BJ (cell line): Measurements from ENCODE around the gene C6orf141. TPM values are rescaled to one million over a fixed set of nuclear protein-coding genes. Genes with fewer than 3 reads are reported as not detected.

Source experiments
- CTCF ChIA-PET: fragments of 350-600 bp; formaldehyde crosslinking; extraction: SDS; loops from one replicate; lab custom pipeline; 2021; ENCODE audit warnings: antibody characterized with exemption, inconsistent platforms; lab: Yijun Ruan, JAX
- POLR2A ChIA-PET: fragments of 300-600 bp; sonication (Branson Sonifier 250); formaldehyde crosslinking; extraction: SDS; loops from one replicate; lab custom pipeline; 2021; ENCODE audit warnings: antibody characterized with exemption; lab: Charles Lee
- DNase-seq: peaks from one replicate; pipeline ENCODE4 v3.0.0-alpha.2; 2011; ENCODE audit warnings: low read depth
- H3K27me3 ChIP-seq: 2 replicates; pipeline ENCODE4 v1.6.0; 2011; ENCODE audit warnings: low read length; ENCODE audit not compliant: control insufficient read depth, insufficient read depth
- H3K36me3 ChIP-seq: 2 replicates; pipeline ENCODE4 v1.5.1; 2011; ENCODE audit warnings: low read length; ENCODE audit not compliant: control insufficient read depth, insufficient read depth
- H3K4me3 ChIP-seq: 2 replicates; pipeline ENCODE4 v1.5.1; 2011; ENCODE audit warnings: low read depth, mild to moderate bottlenecking, control low read depth, low read length
- polyA plus RNA-seq: library from polyadenylated mRNA; depleted of rRNA; stranded (reverse); fragments of >200 nt; gene quantifications from 2 replicates; pipeline ENCODE4 v1.2.3, GENCODE V29; 2011
- TF ChIP-seq, protein P1 (sequence below): IDR thresholded peaks from 2 replicates; pipeline ENCODE4 v1.5.1; 2011; ENCODE audit warnings: low read depth, mild to moderate bottlenecking, control low read depth, inconsistent platforms, low read length, moderate library complexity; ENCODE audit not compliant: insufficient read depth

The C6orf141 gene
- polyA plus RNA-seq, 1 experiment = 0.22 TPM

- TF ChIP-seq, protein P1, sequence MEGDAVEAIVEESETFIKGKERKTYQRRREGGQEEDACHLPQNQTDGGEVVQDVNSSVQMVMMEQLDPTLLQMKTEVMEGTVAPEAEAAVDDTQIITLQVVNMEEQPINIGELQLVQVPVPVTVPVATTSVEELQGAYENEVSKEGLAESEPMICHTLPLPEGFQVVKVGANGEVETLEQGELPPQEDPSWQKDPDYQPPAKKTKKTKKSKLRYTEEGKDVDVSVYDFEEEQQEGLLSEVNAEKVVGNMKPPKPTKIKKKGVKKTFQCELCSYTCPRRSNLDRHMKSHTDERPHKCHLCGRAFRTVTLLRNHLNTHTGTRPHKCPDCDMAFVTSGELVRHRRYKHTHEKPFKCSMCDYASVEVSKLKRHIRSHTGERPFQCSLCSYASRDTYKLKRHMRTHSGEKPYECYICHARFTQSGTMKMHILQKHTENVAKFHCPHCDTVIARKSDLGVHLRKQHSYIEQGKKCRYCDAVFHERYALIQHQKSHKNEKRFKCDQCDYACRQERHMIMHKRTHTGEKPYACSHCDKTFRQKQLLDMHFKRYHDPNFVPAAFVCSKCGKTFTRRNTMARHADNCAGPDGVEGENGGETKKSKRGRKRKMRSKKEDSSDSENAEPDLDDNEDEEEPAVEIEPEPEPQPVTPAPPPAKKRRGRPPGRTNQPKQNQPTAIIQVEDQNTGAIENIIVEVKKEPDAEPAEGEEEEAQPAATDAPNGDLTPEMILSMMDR = no peak
- H3K4me3 ChIP-seq = no peak overlapping the region
- ChIA-PET CTCF (interaction anchor here (0.6 to 1.1 kb wide), 2 partner anchors 26 to 29 kb away, joined by 3 read pairs; no protein-coding TSS in a partner anchor), POLR2A (interaction anchor here (0.5 to 0.6 kb wide), 2 partner anchors 9 to 701 kb away, joined by 3 read pairs; no protein-coding TSS in a partner anchor)
- H3K36me3 ChIP-seq = no peaks in the 10 kb centered on the region
- no peaks in the 10 kb centered on the region for H3K27me3 ChIP-seq
- DNase-seq = no peak
Observed at GRCh38 chr6:49558238-49558637, 7.8 kb downstream of the C6orf141 start.

GRCh38 chr6:49563006-49563886, 12.8 kb downstream of the C6orf141 start:
- no peak for DNase-seq
- no peaks in the 10 kb centered on the region for H3K27me3 ChIP-seq
- no peak overlapping the region for H3K4me3 ChIP-seq
- TF ChIP-seq, protein P1 = no peak
- H3K36me3 ChIP-seq = no peaks in the 10 kb centered on the region
- ChIA-PET POLR2A (no interaction called here), CTCF (interaction anchor here (1.6 kb wide), 1 partner anchor 31 kb away, joined by 6 read pairs; no protein-coding TSS in a partner anchor)

DNA sequence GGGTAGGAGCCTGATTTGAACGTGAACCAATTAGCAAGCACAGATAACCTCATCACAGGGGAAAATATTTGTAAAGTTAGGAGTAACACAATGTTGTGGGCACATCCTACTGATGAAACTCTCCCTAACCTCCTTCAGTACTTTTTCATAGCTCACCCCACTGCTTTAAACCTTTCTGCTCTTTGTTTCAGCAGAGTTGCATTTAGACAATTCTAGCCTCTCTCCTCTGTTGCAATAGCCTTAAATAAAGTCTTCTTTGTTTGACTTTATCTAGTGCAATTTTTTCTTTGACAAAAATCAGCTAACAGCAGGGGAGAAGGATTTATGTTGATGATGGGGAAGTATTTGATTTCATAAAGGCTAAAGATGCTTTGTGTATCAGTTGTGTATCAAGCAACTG, 14.1 kb downstream of the C6orf141 start:
- POLR2A ChIA-PET = no interaction called here
- DNase-seq = no peak
- Histone ChIP-seq H3K27me3 (no peaks in the 10 kb centered on the region), H3K4me3 (no peak overlapping the region), H3K36me3 (no peaks in the 10 kb centered on the region)
- CTCF ChIA-PET = interaction anchor here (0.9 kb wide), 1 partner anchor 29 kb away, joined by 3 read pairs; no protein-coding TSS in a partner anchor
- TF ChIP-seq, protein P1 = no peak

DNA sequence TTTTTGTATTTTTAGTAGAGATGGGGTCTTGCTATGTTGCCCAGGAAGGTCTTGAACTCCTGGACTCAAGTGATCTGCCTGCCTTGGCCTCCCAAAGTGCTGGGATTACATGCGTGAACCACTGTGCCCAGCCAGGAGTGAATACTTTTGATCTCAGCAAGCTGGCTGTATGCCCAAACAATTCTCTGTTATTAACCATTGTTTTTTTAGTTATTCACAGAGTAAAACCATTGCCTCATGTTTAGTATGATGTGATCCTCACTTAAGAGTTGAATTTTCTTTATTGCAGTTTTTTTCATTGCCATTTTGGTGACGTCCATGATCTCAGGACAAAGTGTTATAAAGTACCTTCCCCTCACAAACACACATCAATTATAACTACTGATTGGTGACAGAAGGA, 14.8 kb downstream of the C6orf141 start:
- POLR2A ChIA-PET = no interaction called here
- H3K27me3 ChIP-seq = no peaks in the 10 kb centered on the region
- TF ChIP-seq, protein P1 = no peak
- no peak overlapping the region for H3K4me3 ChIP-seq
- CTCF ChIA-PET = interaction anchor here (0.9 kb wide), 1 partner anchor 30 kb away, joined by 3 read pairs; no protein-coding TSS in a partner anchor
- no peak for DNase-seq
- H3K36me3 ChIP-seq = no peaks in the 10 kb centered on the region

DNA sequence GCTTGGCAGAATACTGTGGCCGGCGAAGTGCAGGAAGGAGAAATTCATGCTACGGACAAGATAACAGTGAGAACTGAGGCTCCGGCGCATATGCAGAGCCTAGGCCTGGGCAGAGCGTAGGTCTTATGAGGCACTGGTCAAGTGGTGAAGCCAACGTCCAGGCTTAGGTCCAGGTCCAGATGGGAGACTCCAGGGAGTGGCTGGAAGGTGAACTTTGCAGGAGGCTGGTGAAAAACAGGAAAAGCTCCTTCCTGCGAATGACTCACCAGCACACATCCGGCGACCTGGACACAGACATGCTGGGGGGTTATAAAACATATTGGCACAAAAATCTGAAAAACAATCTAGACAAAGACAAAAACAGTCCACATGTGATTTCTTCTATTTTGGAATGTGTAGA, 15.4 kb downstream of the C6orf141 start:
- Histone ChIP-seq H3K27me3 (no peaks in the 10 kb centered on the region), H3K4me3 (no peak overlapping the region), H3K36me3 (no peaks in the 10 kb centered on the region)
- no peak for DNase-seq
- ChIA-PET CTCF (no interaction called here), POLR2A (no interaction called here)
- TF ChIP-seq, protein P1 = no peak
